ENCODE data around the gene LRP8.

The LRP8 gene

DNA sequence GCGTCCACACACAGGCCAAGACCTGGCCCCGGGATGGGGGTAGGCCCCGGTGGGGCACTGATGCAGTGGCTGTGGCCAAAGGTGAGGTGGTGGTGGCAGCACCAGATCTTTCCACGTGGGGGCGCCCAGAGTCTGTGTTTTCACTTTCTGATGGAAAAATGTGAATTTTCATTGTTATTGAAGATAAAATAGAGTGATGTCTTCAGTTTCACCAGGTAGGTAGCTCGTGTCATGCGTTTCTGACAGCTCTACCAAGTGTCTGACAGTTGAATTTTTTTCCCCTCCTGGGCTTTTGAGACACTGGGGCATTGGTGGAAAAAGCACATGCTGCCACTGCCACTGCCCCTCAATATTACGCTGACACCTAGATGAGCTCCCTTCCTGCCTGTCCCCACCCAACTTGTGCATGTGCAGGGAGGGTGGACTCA lies 49.6 kb downstream of the LRP8 start:
- peak; percentile 64 for DNase-seq
- H3K27ac ChIP-seq, result peak overlapping the region; percentile 82
- H3K9me3 ChIP-seq (ENCODE audit: severe bottlenecking), result no peaks in the 10 kb centered on the region
- no peak overlapping the region for H3K4me3 ChIP-seq (ENCODE audit: low read depth, low read length)
- peaks cover 81% of the 10 kb centered on the region for H3K36me3 ChIP-seq
- no peaks in the 10 kb centered on the region for H3K27me3 ChIP-seq (ENCODE audit: insufficient read depth, low read depth, severe bottlenecking)
- TF ChIP-seq, protein P1, sequence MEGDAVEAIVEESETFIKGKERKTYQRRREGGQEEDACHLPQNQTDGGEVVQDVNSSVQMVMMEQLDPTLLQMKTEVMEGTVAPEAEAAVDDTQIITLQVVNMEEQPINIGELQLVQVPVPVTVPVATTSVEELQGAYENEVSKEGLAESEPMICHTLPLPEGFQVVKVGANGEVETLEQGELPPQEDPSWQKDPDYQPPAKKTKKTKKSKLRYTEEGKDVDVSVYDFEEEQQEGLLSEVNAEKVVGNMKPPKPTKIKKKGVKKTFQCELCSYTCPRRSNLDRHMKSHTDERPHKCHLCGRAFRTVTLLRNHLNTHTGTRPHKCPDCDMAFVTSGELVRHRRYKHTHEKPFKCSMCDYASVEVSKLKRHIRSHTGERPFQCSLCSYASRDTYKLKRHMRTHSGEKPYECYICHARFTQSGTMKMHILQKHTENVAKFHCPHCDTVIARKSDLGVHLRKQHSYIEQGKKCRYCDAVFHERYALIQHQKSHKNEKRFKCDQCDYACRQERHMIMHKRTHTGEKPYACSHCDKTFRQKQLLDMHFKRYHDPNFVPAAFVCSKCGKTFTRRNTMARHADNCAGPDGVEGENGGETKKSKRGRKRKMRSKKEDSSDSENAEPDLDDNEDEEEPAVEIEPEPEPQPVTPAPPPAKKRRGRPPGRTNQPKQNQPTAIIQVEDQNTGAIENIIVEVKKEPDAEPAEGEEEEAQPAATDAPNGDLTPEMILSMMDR (IDR thresholded peaks at IDR 0.05; ENCODE audit: low read depth, low read length), result peak; percentile 71

DNA sequence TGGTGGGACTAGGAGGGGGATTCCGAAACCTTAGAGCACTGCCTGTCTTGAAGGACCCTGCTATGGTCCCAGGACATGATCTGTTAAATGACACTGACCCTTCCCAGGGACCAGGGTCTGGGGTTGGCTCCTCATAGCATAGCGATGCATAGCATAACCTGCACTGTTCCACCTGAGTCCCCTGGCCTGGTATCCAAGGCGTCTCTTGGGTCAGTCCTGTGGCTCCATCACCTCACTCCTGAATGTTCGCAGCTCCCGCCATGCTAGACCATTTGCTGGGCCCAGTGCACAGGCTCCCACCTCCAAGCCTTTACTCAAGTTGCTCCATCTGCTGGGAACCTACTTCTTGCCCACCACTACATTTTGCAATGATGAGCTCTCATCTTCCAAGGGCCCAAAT lies 50.5 kb downstream of the LRP8 start:
- H3K36me3 ChIP-seq, result peaks cover 84% of the 10 kb centered on the region
- DNase-seq, result no peak

DNA sequence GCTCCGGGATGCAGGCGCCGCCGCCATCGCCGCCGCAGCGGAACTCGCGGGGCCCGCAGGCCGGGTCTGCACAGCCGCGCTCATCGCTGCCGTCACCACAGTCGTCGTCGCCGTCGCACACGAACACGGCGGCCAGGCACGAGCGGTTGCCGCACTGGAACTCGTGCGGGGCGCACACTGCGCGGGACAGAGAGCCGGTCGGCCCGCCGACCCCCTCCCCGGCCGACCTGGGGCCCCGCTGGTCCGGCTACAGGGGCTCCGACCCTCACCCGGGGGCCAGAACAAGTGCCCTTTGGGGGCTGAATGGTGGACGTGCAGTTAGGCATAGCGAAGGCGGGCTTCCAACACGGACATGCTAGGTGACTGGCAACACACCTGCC lies 51.0 kb downstream of the LRP8 start:
- H3K27me3 ChIP-seq (ENCODE audit: insufficient read depth, low read depth, severe bottlenecking), result no peaks in the 10 kb centered on the region
- no peaks in the 10 kb centered on the region for H3K9me3 ChIP-seq (ENCODE audit: severe bottlenecking)
- DNase-seq, result no peak
- TF ChIP-seq, protein P1 (IDR thresholded peaks at IDR 0.05; ENCODE audit: low read depth, low read length), result no peak
- H3K4me3 ChIP-seq (ENCODE audit: low read depth, low read length), result no peak overlapping the region
- no peak overlapping the region for H3K27ac ChIP-seq
- peaks cover 84% of the 10 kb centered on the region for H3K36me3 ChIP-seq

More for the DNA sequence above, 50.5 kb downstream of the LRP8 start:
- H3K4me3 ChIP-seq (ENCODE audit: low read depth, low read length), result no peak overlapping the region
- H3K9me3 ChIP-seq (ENCODE audit: severe bottlenecking), result no peaks in the 10 kb centered on the region
- TF ChIP-seq, protein P1 (IDR thresholded peaks at IDR 0.05; ENCODE audit: low read depth, low read length), result no peak
- no peak overlapping the region for H3K27ac ChIP-seq
- H3K27me3 ChIP-seq (ENCODE audit: insufficient read depth, low read depth, severe bottlenecking), result no peaks in the 10 kb centered on the region

DNA sequence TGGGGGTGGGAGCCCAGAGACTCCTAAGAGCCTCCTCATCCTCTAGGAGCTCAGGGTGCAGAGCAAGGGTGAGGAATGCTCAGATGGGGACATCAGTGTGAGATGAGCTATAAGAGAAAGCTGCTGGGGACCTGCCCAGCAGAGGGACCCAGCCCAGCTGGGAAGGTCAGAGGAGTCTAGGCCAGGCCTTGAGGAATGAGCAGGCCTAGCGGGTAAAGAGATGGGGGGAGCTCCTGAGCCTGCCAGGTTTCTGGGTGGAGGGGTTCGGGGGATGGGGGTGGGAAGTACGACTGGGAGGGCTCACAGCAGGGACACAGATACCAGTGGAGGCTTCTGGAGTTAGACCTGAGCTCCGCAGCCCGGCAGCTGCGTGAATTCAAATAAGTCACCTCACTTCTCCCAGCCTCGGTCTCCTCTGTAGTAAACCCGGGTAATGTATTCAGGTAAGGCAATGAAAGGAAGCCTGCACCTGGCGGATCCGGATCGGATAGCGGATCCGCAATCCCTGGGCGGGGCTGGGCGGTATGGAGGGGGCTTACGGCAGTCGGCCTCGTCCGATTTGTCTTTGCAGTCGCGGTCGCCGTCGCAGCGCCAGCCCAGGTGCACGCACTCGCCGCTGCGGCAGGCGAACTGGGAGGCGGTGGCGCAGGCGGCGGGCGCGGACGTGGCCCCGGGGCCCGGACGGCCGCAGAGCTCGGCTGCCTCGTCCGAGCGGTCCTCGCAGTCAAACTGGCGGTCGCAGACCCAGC lies 51.5 kb downstream of the LRP8 start:
- TF ChIP-seq, protein P1 (IDR thresholded peaks at IDR 0.05; ENCODE audit: low read depth, low read length), result no peak
- Histone ChIP-seq H3K4me3 (ENCODE audit: low read depth, low read length) (no peak overlapping the region), H3K36me3 (peaks cover 84% of the 10 kb centered on the region), H3K27ac (no peak overlapping the region), H3K27me3 (ENCODE audit: insufficient read depth, low read depth, severe bottlenecking) (no peaks in the 10 kb centered on the region), H3K9me3 (ENCODE audit: severe bottlenecking) (peaks cover 3% of the 10 kb centered on the region)
- DNase-seq, result no peak

DNA sequence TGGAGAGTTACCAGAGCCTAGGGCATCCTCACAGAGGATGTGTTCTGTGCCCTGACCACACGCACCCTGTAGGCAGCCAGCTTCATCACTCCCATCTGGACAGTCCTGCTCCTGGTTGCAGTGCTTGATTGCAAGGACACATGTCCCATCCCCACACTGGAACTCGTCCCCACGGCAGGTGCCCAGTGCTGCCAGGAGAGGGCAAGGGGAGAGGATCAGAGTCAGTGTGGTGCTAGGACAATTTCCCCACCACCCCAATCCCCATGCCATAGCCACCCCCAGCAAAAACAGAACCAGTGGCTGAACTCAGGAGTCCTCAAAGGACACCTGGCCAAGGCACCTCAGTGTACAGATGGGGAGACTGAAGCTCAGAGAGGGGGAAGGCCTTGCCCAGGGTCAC lies 52.3 kb downstream of the LRP8 start:
- peaks cover 4% of the 10 kb centered on the region for H3K9me3 ChIP-seq (ENCODE audit: severe bottlenecking)
- DNase-seq, result no peak
- H3K27ac ChIP-seq, result no peak overlapping the region
- H3K36me3 ChIP-seq, result peaks cover 88% of the 10 kb centered on the region
- H3K27me3 ChIP-seq (ENCODE audit: insufficient read depth, low read depth, severe bottlenecking), result no peaks in the 10 kb centered on the region
- H3K4me3 ChIP-seq (ENCODE audit: low read depth, low read length), result no peak overlapping the region
- TF ChIP-seq, protein P1 (IDR thresholded peaks at IDR 0.05; ENCODE audit: low read depth, low read length), result no peak

Measured in WERI-Rb-1 (cell line).